IMR-90 (cell line): ENCODE data around the gene LCMT2. TPM values are rescaled to one million over a fixed set of nuclear protein-coding genes. Genes with fewer than 3 reads are reported as not detected.

Experiments
- ATAC-seq: fragments of 200-7000 bp; cut with Tn5 transposase; 2 replicates; pipeline ENCODE4 v1.9.1; 2020; ENCODE audit warnings: low read depth, mild to moderate bottlenecking, moderate library complexity
- BruUV-seq: library from RNA; stranded (reverse); fragments of 400-500 nt; replicated peaks from 2 replicates; lab custom pipeline; 2021; lab: Mats Ljungman, UMichigan
- CTCF ChIA-PET: fragments of 300-600 bp; formaldehyde crosslinking; extraction: SDS; loops from one replicate; lab custom pipeline; 2021; ENCODE audit warnings: antibody characterized with exemption; lab: Yijun Ruan, JAX
- POLR2A ChIA-PET: fragments of 300-600 bp; sonication (Branson Sonifier 250); formaldehyde crosslinking; loops from one replicate; lab custom pipeline; 2022; ENCODE audit warnings: antibody characterized with exemption; ENCODE audit not compliant: unreplicated experiment; lab: Charles Lee
- DNase-seq: peaks from one replicate; pipeline ENCODE4 v3.0.0; 2013
- H2AFZ ChIP-seq: replicated peaks from 2 replicates; pipeline ENCODE3; 2013; ENCODE audit warnings: low read length, mild to moderate bottlenecking; ENCODE audit not compliant: poor library complexity
- H2AK5ac ChIP-seq: 2 replicates; pipeline ENCODE4 v1.6.1; 2013; ENCODE audit warnings: low read depth, low read length, inconsistent platforms
- H2AK9ac ChIP-seq: replicated peaks from 2 replicates; pipeline ENCODE3; 2013; ENCODE audit warnings: mild to moderate bottlenecking, low read depth, low read length, moderate library complexity; ENCODE audit not compliant: poor library complexity
- H2BK120ac ChIP-seq: 2 replicates; pipeline ENCODE4 v1.6.1; 2013; ENCODE audit warnings: low read depth, low read length, inconsistent platforms
- H2BK15ac ChIP-seq: 3 replicates; pipeline ENCODE4 v1.6.1; 2013; ENCODE audit warnings: low read depth, low read length, inconsistent platforms
- H2BK20ac ChIP-seq: 2 replicates; pipeline ENCODE4 v1.6.1; 2013; ENCODE audit warnings: low read depth, mild to moderate bottlenecking, inconsistent platforms, low read length, moderate library complexity
- H2BK5ac ChIP-seq: 2 replicates; pipeline ENCODE4 v1.6.1; 2013; ENCODE audit warnings: mild to moderate bottlenecking, low read depth, low read length, inconsistent platforms; ENCODE audit not compliant: poor library complexity, severe bottlenecking
- H3K14ac ChIP-seq: replicated peaks from 2 replicates; pipeline ENCODE4 v1.6.1; 2013; ENCODE audit warnings: low read depth, low read length, inconsistent platforms
- H3K18ac ChIP-seq: 2 replicates; pipeline ENCODE4 v1.6.1; 2013; ENCODE audit warnings: low read depth, low read length, control low read depth
- H3K23ac ChIP-seq: 2 replicates; pipeline ENCODE4 v1.6.1; 2013; ENCODE audit warnings: low read depth, low read length, inconsistent platforms
- H3K27ac ChIP-seq: 2 replicates; pipeline ENCODE4 v1.5.1; 2013; ENCODE audit warnings: mild to moderate bottlenecking, control low read depth, low read length; ENCODE audit not compliant: insufficient read depth
- H3K27me3 ChIP-seq: 2 replicates; pipeline ENCODE4 v1.6.1; 2013; ENCODE audit warnings: low read length; ENCODE audit not compliant: control insufficient read depth, insufficient read depth
- H3K36me3 ChIP-seq: 2 replicates; pipeline ENCODE4 v1.6.1; 2013; ENCODE audit warnings: low read length, mixed read lengths; ENCODE audit not compliant: control insufficient read depth, insufficient read depth
- H3K4ac ChIP-seq: 2 replicates; pipeline ENCODE4 v1.6.1; 2013; ENCODE audit warnings: low read depth, low read length, inconsistent platforms
- H3K4me1 ChIP-seq: 2 replicates; pipeline ENCODE4 v1.6.1; 2013; ENCODE audit warnings: low read length, mixed read lengths; ENCODE audit not compliant: control insufficient read depth, insufficient read depth
- H3K4me2 ChIP-seq: 2 replicates; pipeline ENCODE4 v1.6.1; 2013; ENCODE audit warnings: low read depth, mild to moderate bottlenecking, control low read depth, low read length, moderate library complexity
- H3K4me3 ChIP-seq: 2 replicates; pipeline ENCODE4 v1.5.1; 2013; ENCODE audit warnings: low read depth, mild to moderate bottlenecking, control low read depth, low read length, moderate library complexity; ENCODE audit not compliant: insufficient read depth
- H3K56ac ChIP-seq: 2 replicates; pipeline ENCODE4 v1.6.1; 2013; ENCODE audit warnings: low read length, inconsistent platforms; ENCODE audit not compliant: insufficient read depth; ENCODE audit errors: extremely low read depth
- H3K79me1 ChIP-seq, 2 experiments: 2 replicates each; pipeline ENCODE4 v1.6.1; 2013; ENCODE audit warnings: low read length in 2 of 2, inconsistent platforms in 1 of 2, low read depth in 1 of 2
- H3K9ac ChIP-seq: 2 replicates; pipeline ENCODE4 v1.6.1; 2013; ENCODE audit warnings: low read depth, low read length, control low read depth
- H3K9me1 ChIP-seq: 2 replicates; pipeline ENCODE4 v1.6.1; 2013; ENCODE audit warnings: low read length, inconsistent platforms; ENCODE audit not compliant: insufficient read depth
- H3K9me3 ChIP-seq: 2 replicates; pipeline ENCODE4 v1.6.1; 2013; ENCODE audit warnings: low read length; ENCODE audit not compliant: control insufficient read depth, insufficient read depth
- H4K20me1 ChIP-seq: 2 replicates; pipeline ENCODE4 v1.6.1; 2013; ENCODE audit warnings: low read length, inconsistent platforms; ENCODE audit not compliant: insufficient read depth
- H4K5ac ChIP-seq: 2 replicates; pipeline ENCODE4 v1.6.1; 2013; ENCODE audit warnings: mild to moderate bottlenecking, low read depth, low read length, control low read depth
- H4K8ac ChIP-seq, 2 experiments: 2 replicates each; pipeline ENCODE4 v1.6.1; 2013; ENCODE audit warnings: low read depth in 2 of 2, low read length in 2 of 2, control low read depth in 1 of 2, inconsistent platforms in 1 of 2
- H4K91ac ChIP-seq: 2 replicates; pipeline ENCODE4 v1.6.1; 2013; ENCODE audit warnings: low read depth, low read length, inconsistent platforms; ENCODE audit not compliant: insufficient read depth
- BHLHE40 ChIP-seq: fragments of 150-350 bp; IDR thresholded peaks from 2 replicates; pipeline ENCODE4 v1.6.1; 2016; ENCODE audit warnings: mild to moderate bottlenecking, low read depth, low read length
- CEBPB ChIP-seq: IDR thresholded peaks from 2 replicates; pipeline ENCODE4 v1.6.1; 2012; ENCODE audit warnings: low read depth, low read length, improper control_type of control experiment
- CHD1 ChIP-seq: IDR thresholded peaks from 2 replicates; pipeline ENCODE4 v1.6.1; 2012; ENCODE audit warnings: low read depth, low read length, improper control_type of control experiment
- CTCF ChIP-seq: conservative IDR thresholded peaks from 2 replicates; pipeline ENCODE4 v1.5.1; 2012; ENCODE audit warnings: mild to moderate bottlenecking, low read depth, low read length, improper control_type of control experiment
- FOS ChIP-seq: fragments of 150-350 bp; IDR thresholded peaks from 2 replicates; pipeline ENCODE4 v1.6.1; 2016; ENCODE audit warnings: low read depth, low read length
- MAFK ChIP-seq: IDR thresholded peaks from 2 replicates; pipeline ENCODE4 v1.6.1; 2012; ENCODE audit warnings: low read depth, low read length, improper control_type of control experiment
- MAZ ChIP-seq: IDR thresholded peaks from 2 replicates; pipeline ENCODE4 v1.6.1; 2012; ENCODE audit warnings: low read depth, mild to moderate bottlenecking, low read length, improper control_type of control experiment, moderate library complexity, borderline replicate concordance
- MXI1 ChIP-seq: IDR thresholded peaks from 2 replicates; pipeline ENCODE4 v1.6.1; 2012; ENCODE audit warnings: low read depth, mild to moderate bottlenecking, low read length, moderate library complexity, borderline replicate concordance
- NFE2L2 ChIP-seq: fragments of 150-350 bp; IDR thresholded peaks from 2 replicates; pipeline ENCODE4 v1.6.1; 2016; ENCODE audit warnings: low read depth, mild to moderate bottlenecking, low read length
- POLR2A ChIP-seq: IDR thresholded peaks from 2 replicates; pipeline ENCODE4 v1.6.1; 2012; ENCODE audit warnings: mild to moderate bottlenecking, low read depth, low read length
- RAD21 ChIP-seq: IDR thresholded peaks from 2 replicates; pipeline ENCODE4 v1.6.1; 2012; ENCODE audit warnings: low read length, improper control_type of control experiment
- RCOR1 ChIP-seq: IDR thresholded peaks from 2 replicates; pipeline ENCODE4 v1.6.1; 2012; ENCODE audit warnings: mild to moderate bottlenecking, low read length, improper control_type of control experiment; ENCODE audit not compliant: insufficient replicate concordance
- RFX5 ChIP-seq: IDR thresholded peaks from 2 replicates; pipeline ENCODE4 v1.8.0; 2012; ENCODE audit warnings: low read depth, mild to moderate bottlenecking, low read length, moderate library complexity
- SMC3 ChIP-seq: fragments of 150-350 bp; IDR thresholded peaks from 2 replicates; pipeline ENCODE4 v1.6.1; 2016; ENCODE audit warnings: low read depth, mild to moderate bottlenecking, antibody characterized with exemption, low read length, moderate library complexity
- WGBS, 2 experiments: methylation state at CpG; one replicate each; pipeline versions ENCODE4 v1.1.5 to v1.1.7; 2013; ENCODE audit warnings: missing lambda C conversion rate in 2 of 2; ENCODE audit not compliant: insufficient read length in 1 of 2; ENCODE audit errors: extremely low coverage in 2 of 2; 5-methylcytosine and 5-hydroxymethylcytosine counted together
- dilution Hi-C: fragments of 300-500 bp; cut with HindIII; formaldehyde crosslinking; loops from one replicate; pipeline ENCODE4 v1.14.3; 2018; ENCODE audit warnings: low sequenced_read_pairs; ENCODE audit not compliant: unreplicated experiment
- in situ Hi-C: fragments of 300-500 bp; cut with MboI; formaldehyde crosslinking; loops from 3 replicates; pipeline ENCODE4 v1.14.3; 2019; ENCODE audit warnings: low sequenced_read_pairs, inconsistent platforms, mixed read lengths
- intact Hi-C: fragments of 100-400 bp; cut with micrococcal nuclease; formaldehyde crosslinking; loops from 2 replicates; pipeline ENCODE4 v1.10.0; 2022
- polyA plus RNA-seq, 3 experiments: library from polyadenylated mRNA; depleted of rRNA; stranded (reverse); fragments of >200 nt; gene quantifications; 2 replicates each; pipeline ENCODE4 v1.2.3, GENCODE V29; 2012; ENCODE audit warnings: low replicate concordance in 1 of 3
- total RNA-seq: library from RNA; depleted of rRNA; stranded (reverse); fragments of >200 nt; gene quantifications from 2 replicates; pipeline ENCODE4 v1.2.3, GENCODE V29; 2012
- TF ChIP-seq, protein P1 (sequence below): fragments of 150-350 bp; IDR thresholded peaks from 2 replicates; pipeline ENCODE4 v1.6.1; 2017; ENCODE audit warnings: mild to moderate bottlenecking, antibody characterized with exemption, low read length, low read depth
- TF ChIP-seq, protein P2 (sequence below): fragments of 150-350 bp; IDR thresholded peaks from 2 replicates; pipeline ENCODE4 v1.6.1; 2016; ENCODE audit warnings: low read depth, mild to moderate bottlenecking, low read length, moderate library complexity, borderline replicate concordance

Gene LCMT2
- total and polyA plus RNA-seq, 2 of the 4 experiments (the other 2 are of a cell fraction) = 5.8 to 12.2 TPM

DNA sequence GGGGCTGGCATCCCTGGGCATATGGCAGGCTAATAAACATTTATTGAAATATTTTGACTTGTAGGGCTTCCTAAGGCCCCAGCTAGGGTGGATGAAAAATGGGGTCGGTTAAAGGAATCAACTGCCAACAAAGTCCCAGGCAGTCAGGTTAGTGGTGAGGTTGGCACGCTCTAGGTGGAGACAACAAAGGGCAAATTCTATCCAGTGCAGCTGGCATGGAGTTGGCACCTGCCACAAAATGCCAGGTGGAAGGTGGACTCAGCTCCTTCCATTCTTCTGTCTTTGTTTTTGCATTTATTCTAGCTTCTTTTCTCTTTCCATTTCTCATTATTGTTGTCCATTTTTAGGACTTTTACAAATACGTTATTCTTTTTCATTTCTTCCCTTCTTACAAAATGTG, 31.0 kb downstream of the LCMT2 start:
- H2AFZ ChIP-seq = no peak overlapping the region
- H4K5ac ChIP-seq = no peak overlapping the region
- no peak overlapping the region for H3K4me2 ChIP-seq
- no peak overlapping the region for H2BK20ac ChIP-seq
- ATAC-seq (no peak), DNase-seq (no peak)
- H3K18ac ChIP-seq = no peak overlapping the region
- no peak overlapping the region for H3K56ac ChIP-seq
- H3K4me3 ChIP-seq = no peak overlapping the region
- H3K4ac ChIP-seq = no peak overlapping the region
- no peak overlapping the region for H2BK120ac ChIP-seq
- TF ChIP-seq NFE2L2 = no peak
- TF ChIP-seq CHD1 = no peak
- no peak for TF ChIP-seq BHLHE40
- no peak for TF ChIP-seq CTCF
- no peak for TF ChIP-seq MAZ
- TF ChIP-seq, protein P1, sequence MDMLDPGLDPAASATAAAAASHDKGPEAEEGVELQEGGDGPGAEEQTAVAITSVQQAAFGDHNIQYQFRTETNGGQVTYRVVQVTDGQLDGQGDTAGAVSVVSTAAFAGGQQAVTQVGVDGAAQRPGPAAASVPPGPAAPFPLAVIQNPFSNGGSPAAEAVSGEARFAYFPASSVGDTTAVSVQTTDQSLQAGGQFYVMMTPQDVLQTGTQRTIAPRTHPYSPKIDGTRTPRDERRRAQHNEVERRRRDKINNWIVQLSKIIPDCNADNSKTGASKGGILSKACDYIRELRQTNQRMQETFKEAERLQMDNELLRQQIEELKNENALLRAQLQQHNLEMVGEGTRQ = no peak
- no peak for TF ChIP-seq CEBPB
- no peak for TF ChIP-seq SMC3
- no peak for TF ChIP-seq RCOR1
- TF ChIP-seq, protein P2, sequence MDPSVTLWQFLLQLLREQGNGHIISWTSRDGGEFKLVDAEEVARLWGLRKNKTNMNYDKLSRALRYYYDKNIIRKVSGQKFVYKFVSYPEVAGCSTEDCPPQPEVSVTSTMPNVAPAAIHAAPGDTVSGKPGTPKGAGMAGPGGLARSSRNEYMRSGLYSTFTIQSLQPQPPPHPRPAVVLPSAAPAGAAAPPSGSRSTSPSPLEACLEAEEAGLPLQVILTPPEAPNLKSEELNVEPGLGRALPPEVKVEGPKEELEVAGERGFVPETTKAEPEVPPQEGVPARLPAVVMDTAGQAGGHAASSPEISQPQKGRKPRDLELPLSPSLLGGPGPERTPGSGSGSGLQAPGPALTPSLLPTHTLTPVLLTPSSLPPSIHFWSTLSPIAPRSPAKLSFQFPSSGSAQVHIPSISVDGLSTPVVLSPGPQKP = no peak
- no peak for TF ChIP-seq POLR2A
- no peak for TF ChIP-seq MXI1
- TF ChIP-seq RFX5 = no peak
- TF ChIP-seq FOS = no peak
- TF ChIP-seq MAFK = no peak
- no peak for TF ChIP-seq RAD21
- ChIA-PET CTCF (interaction anchor here (0.7 to 1.1 kb wide), 2 partner anchors 87 to 95 kb away, joined by 3 to 7 read pairs; no protein-coding TSS in a partner anchor), POLR2A (no interaction called here)
- WGBS, 2 experiments = 50% methylated on average over 1 of the region's 3 CpGs; no CpG with 5 or more reads in 1 of the 2 experiments
- no peaks in the 10 kb centered on the region for H3K9me1 ChIP-seq
- intact Hi-C loops = no loop called here
- H3K23ac ChIP-seq = no peak overlapping the region
- in situ Hi-C loops = no loop called here
- no peaks in the 10 kb centered on the region for H4K20me1 ChIP-seq
- H4K8ac ChIP-seq = no peak overlapping the region
- no peak overlapping the region for H3K27ac ChIP-seq
- H2AK9ac ChIP-seq = no peak overlapping the region
- H4K91ac ChIP-seq = no peak overlapping the region
- no peak overlapping the region for H2BK5ac ChIP-seq
- no peaks in the 10 kb centered on the region for H3K79me1 ChIP-seq
- dilution Hi-C loops = no loop called here
- no peak overlapping the region for H3K9ac ChIP-seq
- BruUV-seq = no TSS peak
- 0 out of 2 replicates have a peak, but pooled peaks cover 2% of the 10 kb centered on the region for H3K9me3 ChIP-seq
- H3K36me3 ChIP-seq = no peaks in the 10 kb centered on the region
- H3K27me3 ChIP-seq = peaks cover 42% of the 10 kb centered on the region
- H3K14ac ChIP-seq = no peak overlapping the region
- H3K4me1 ChIP-seq = no peaks in the 10 kb centered on the region; the same call in 1 of the 2 replicates
- no peak overlapping the region for H2AK5ac ChIP-seq
- H2BK15ac ChIP-seq = no peak overlapping the region
